ENCODE measurements around the gene FBXW4. TPM values are rescaled to one million over a fixed set of nuclear protein-coding genes. Genes with fewer than 3 reads are reported as not detected.
A peak's percentile ranks its signal among the peaks of the same experiment; 100 is the strongest.

FBXW4 gene
- total and polyA plus RNA-seq, 9 of the 15 experiments (the other 6 are each of a cell fraction or from before 2014, with no cell fraction given): 1.0 to 10.6 (median 5.4) TPM

DNA sequence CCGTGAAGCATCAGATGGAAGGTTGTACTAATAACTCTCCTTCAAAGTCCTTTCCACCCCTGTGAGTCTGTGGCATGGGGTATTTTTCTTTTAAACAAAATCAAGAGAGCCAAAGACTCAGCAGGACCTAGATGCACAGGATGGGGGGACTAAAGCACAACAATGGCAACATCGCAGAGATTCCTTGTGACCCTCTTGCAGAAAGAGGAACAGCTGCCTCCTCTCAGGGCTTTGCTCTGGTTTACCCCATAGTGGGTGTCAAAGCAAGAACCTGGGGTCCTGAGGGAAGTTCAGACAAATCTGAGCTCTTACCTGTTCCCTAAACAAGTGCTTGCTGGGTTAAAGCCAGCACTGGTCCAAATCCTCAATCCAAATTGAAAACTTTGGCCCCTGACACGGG is 41.7 kb upstream of the FBXW4 start:
- H3K27ac ChIP-seq (ENCODE audit: extremely low read depth, low read depth, low read length): no peak overlapping the region
- H3K9me3 ChIP-seq (replicated peaks; ENCODE audit: control insufficient read depth, insufficient read depth, low read depth, low read length): no peaks in the 10 kb centered on the region
- H3K27me3 ChIP-seq (ENCODE audit: control insufficient read depth in 2 of 2, insufficient read depth in 2 of 2, low read length in 2 of 2): peaks cover 2 to 4% of the 10 kb centered on the region in 2 experiments; a peak in 2 of 5 replicates
- no peak overlapping the region for H3K9ac ChIP-seq (ENCODE audit: insufficient read depth in 1 of 2, low read depth in 2 of 2, low read length in 2 of 2)
- H3K4me3 ChIP-seq: no peak overlapping the region
- CTCF ChIA-PET (ENCODE audit: low intra/inter-chr PET ratio): no interaction called here
- no peaks in the 10 kb centered on the region for H3K9me1 ChIP-seq (ENCODE audit: control insufficient read depth, insufficient read depth, low read length)
- POLR2A ChIA-PET: interaction anchor here (0.6 to 1.0 kb wide), 3 partner anchors 11 to 13 kb away, joined by 3 to 4 read pairs (median 3); no protein-coding TSS in a partner anchor
- no peak overlapping the region for H3K4me2 ChIP-seq (ENCODE audit: insufficient read depth, low read length)
- H4K20me1 ChIP-seq (replicated peaks; ENCODE audit: control insufficient read depth, insufficient read depth, low read length): no peaks in the 10 kb centered on the region
- in situ Hi-C loops (cut with MboI) (no loop called here), intact Hi-C loops (cut with micrococcal nuclease) (no loop called here)
- H3K36me3 ChIP-seq (ENCODE audit: control insufficient read depth, insufficient read depth, low read length): no peaks in the 10 kb centered on the region
- H2AFZ ChIP-seq (ENCODE audit: low read depth, low read length): no peak overlapping the region
- FAIRE-seq: no peak
- TF ChIP-seq ZNF785 (CRISPR knock-in tag; IDR thresholded peaks at IDR 0.05) (no peak), SPI1 (IDR thresholded peaks at IDR 0.05; ENCODE audit: borderline replicate concordance, low read depth, low read length) (peak; percentile 61; the same call in 1 of the 2 replicates), ZNF212 (CRISPR knock-in tag; IDR thresholded peaks at IDR 0.05) (no peak)
- no peaks in the 10 kb centered on the region for H3K79me2 ChIP-seq (ENCODE audit: control insufficient read depth, insufficient read depth, low read length)
- no peak for ATAC-seq
- DNase-seq (ENCODE audit: extremely low read depth in 1 of 4, low spot score in 3 of 4): no peak
- 5% methylated on average over 3 of the region's 3 CpGs for WGBS (ENCODE audit: insufficient coverage, low coverage, missing lambda C conversion rate)
- H3K4me1 ChIP-seq (replicated peaks in 1 of 2; ENCODE audit: control insufficient read depth in 2 of 2, insufficient read depth in 2 of 2, low read length in 2 of 2): no peaks in the 10 kb centered on the region; a peak in 1 of 5 replicates
- no TSS peak for BruUV-seq (replicated peaks)

DNA sequence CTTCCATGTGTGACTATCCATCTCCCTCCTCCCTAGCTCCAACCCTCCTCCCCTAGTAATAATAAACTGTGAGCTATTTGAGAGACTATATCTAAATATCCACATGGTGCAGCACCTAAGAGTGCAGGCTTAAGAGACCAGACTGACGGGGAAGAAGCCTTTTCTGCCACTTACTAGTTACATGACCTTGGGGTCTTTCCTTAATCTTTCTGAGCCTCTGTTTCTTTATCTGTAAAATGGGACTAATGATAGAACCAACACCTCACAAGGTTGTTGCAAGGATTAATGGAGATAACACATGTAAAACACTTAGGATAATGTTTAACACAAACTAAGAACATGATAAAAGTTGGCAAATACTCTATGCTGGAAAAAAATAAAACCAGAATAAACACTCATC is 37.1 kb upstream of the FBXW4 start:
- Histone ChIP-seq H3K36me3 (ENCODE audit: control insufficient read depth, insufficient read depth, low read length) (no peaks in the 10 kb centered on the region), H3K27me3 (ENCODE audit: control insufficient read depth in 2 of 2, insufficient read depth in 2 of 2, low read length in 2 of 2) (no peaks in the 10 kb centered on the region), H3K27ac (ENCODE audit: extremely low read depth, low read depth, low read length) (no peak overlapping the region), H3K9ac (ENCODE audit: insufficient read depth in 1 of 2, low read depth in 2 of 2, low read length in 2 of 2) (no peak overlapping the region), H2AFZ (ENCODE audit: low read depth, low read length) (no peak overlapping the region), H3K9me3 (replicated peaks; ENCODE audit: control insufficient read depth, insufficient read depth, low read depth, low read length) (no peaks in the 10 kb centered on the region), H3K4me1 (replicated peaks in 1 of 2; ENCODE audit: control insufficient read depth in 2 of 2, insufficient read depth in 2 of 2, low read length in 2 of 2) (no peaks in the 10 kb centered on the region; a peak in 1 of 5 replicates), H3K4me3 (no peak overlapping the region), H4K20me1 (replicated peaks; ENCODE audit: control insufficient read depth, insufficient read depth, low read length) (no peaks in the 10 kb centered on the region), H3K4me2 (ENCODE audit: insufficient read depth, low read length) (no peak overlapping the region), H3K79me2 (ENCODE audit: control insufficient read depth, insufficient read depth, low read length) (peaks cover 11% of the 10 kb centered on the region), H3K9me1 (ENCODE audit: control insufficient read depth, insufficient read depth, low read length) (no peaks in the 10 kb centered on the region)
- DNase-seq (ENCODE audit: extremely low read depth in 1 of 4, low spot score in 3 of 4) (no peak), ATAC-seq (no peak), FAIRE-seq (no peak)
- intact Hi-C loops (cut with micrococcal nuclease) (no loop called here), in situ Hi-C loops (cut with MboI) (no loop called here)
- TF ChIP-seq FOS (IDR thresholded peaks at IDR 0.05; ENCODE audit: extremely low read depth, insufficient read length): no peak
- TF ChIP-seq RBM25 (IDR thresholded peaks at IDR 0.05; ENCODE audit: low read depth, low read length, severe bottlenecking): peak; percentile 84
- peak; percentile 26; the same call in 1 of the 2 replicates for TF ChIP-seq ADNP (tag; IDR thresholded peaks at IDR 0.05)
- TF ChIP-seq ZNF644 (tag; IDR thresholded peaks at IDR 0.05; ENCODE audit: low read depth): no peak
- peak; percentile 52; the same call in 1 of the 2 replicates for TF ChIP-seq BCOR (IDR thresholded peaks at IDR 0.05)
- no peak for TF ChIP-seq SMAD3 (CRISPR knock-in tag; conservative IDR thresholded peaks at IDR 0.05)
- no peak for TF ChIP-seq ASH1L (IDR thresholded peaks at IDR 0.05; ENCODE audit: borderline replicate concordance, low read depth, partially characterized antibody)
- no peak for TF ChIP-seq FOXJ3 (CRISPR knock-in tag; IDR thresholded peaks at IDR 0.05)
- TF ChIP-seq ESRRA (IDR thresholded peaks at IDR 0.05; ENCODE audit: borderline replicate concordance, low read depth): 0 out of 2 replicates have a peak, but pooled peaks have one; percentile 19
- TF ChIP-seq HNRNPUL1 (IDR thresholded peaks at IDR 0.05; ENCODE audit: low read length): no peak
- TF ChIP-seq ZNF263 (CRISPR knock-in tag; IDR thresholded peaks at IDR 0.05; ENCODE audit: borderline replicate concordance): peak; percentile 89
- 20% methylated on average over 1 of the region's 1 CpG for WGBS (ENCODE audit: insufficient coverage, low coverage, missing lambda C conversion rate)
- CTCF ChIA-PET (ENCODE audit: low intra/inter-chr PET ratio): no interaction called here
- BruUV-seq (replicated peaks): no TSS peak
- POLR2A ChIA-PET: interaction anchor here (0.5 to 1.0 kb wide), 4 partner anchors 16 to 114 kb away, joined by 3 to 4 read pairs (median 3); no protein-coding TSS in a partner anchor

Data from K562 (cell line).